Ishikawa (cell line): ENCODE measurements around the gene LIMK1.

ENCODE experiments used
- CEBPB ChIP-seq: IDR thresholded peaks from 2 replicates; pipeline ENCODE4 v1.6.1; 2012
- CREB1 ChIP-seq: IDR thresholded peaks from 2 replicates; pipeline ENCODE4 v1.6.1; 2012; ENCODE audit warnings: low read depth
- EGR1 ChIP-seq: IDR thresholded peaks from 2 replicates; pipeline ENCODE4 v1.6.1; 2012
- EP300 ChIP-seq: IDR thresholded peaks from 2 replicates; pipeline ENCODE4 v1.6.1; 2012; ENCODE audit warnings: borderline replicate concordance
- FOXM1 ChIP-seq: IDR thresholded peaks from 2 replicates; pipeline ENCODE4 v1.6.1; 2012; ENCODE audit warnings: low read depth, borderline replicate concordance
- NFIC ChIP-seq: IDR thresholded peaks from 2 replicates; pipeline ENCODE4 v1.6.1; 2012
- RAD21 ChIP-seq: IDR thresholded peaks from 2 replicates; pipeline ENCODE4 v1.6.1; 2012; ENCODE audit warnings: low read depth
- TAF1 ChIP-seq: IDR thresholded peaks from 2 replicates; pipeline ENCODE4 v1.6.1; 2012; ENCODE audit warnings: low read depth, mild to moderate bottlenecking
- TCF12 ChIP-seq: IDR thresholded peaks from 2 replicates; pipeline ENCODE4 v1.6.1; 2012; ENCODE audit warnings: low read depth
- TEAD4 ChIP-seq: IDR thresholded peaks from 2 replicates; pipeline ENCODE4 v1.6.1; 2012
- YY1 ChIP-seq: IDR thresholded peaks from 2 replicates; pipeline ENCODE4 v1.6.1; 2012; ENCODE audit warnings: low read depth
- ZBTB7A ChIP-seq: IDR thresholded peaks from 2 replicates; pipeline ENCODE4 v1.6.1; 2012; ENCODE audit warnings: low read depth
- TF ChIP-seq, protein P1 (sequence below): IDR thresholded peaks from 2 replicates; pipeline ENCODE4 v1.6.1; 2012
- TF ChIP-seq, protein P2 (sequence below): IDR thresholded peaks from 2 replicates; pipeline ENCODE4 v1.6.1; 2012
- TF ChIP-seq, protein P3 (sequence below): IDR thresholded peaks from 2 replicates; pipeline ENCODE4 v1.6.1; 2012; ENCODE audit warnings: low read depth, mild to moderate bottlenecking

The LIMK1 gene

DNA sequence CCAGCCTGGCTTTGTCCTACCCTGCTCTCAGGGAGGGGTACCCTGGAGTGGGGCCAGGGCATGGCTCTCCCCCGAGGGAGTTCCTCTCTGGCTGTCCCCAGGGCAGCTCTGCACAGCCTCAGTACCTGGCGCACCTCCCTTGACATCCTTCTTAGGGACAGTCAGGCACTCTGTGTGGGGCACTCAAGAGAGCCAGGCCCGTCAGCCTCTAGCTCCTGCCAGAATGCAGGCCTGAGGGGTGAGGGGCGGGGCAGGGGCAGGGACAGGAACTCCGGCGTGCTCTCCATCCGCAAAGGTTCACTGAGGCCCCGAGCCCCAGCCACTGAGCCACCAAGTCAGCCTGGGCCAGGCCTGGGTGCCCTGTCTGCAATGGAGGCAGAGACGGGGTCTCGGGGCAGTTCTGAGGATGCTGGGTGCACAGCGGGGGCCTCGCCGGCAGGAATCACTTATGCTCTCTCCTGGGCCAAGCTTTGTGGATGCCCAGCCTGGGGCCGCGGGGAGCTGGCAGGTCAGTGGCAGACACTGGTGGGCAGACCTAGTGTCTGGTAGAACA, 10.1 kb downstream of the LIMK1 start:
- TF ChIP-seq EGR1 = no peak
- TF ChIP-seq FOXM1 = no peak
- TF ChIP-seq RAD21 = no peak
- no peak for TF ChIP-seq TCF12

DNA sequence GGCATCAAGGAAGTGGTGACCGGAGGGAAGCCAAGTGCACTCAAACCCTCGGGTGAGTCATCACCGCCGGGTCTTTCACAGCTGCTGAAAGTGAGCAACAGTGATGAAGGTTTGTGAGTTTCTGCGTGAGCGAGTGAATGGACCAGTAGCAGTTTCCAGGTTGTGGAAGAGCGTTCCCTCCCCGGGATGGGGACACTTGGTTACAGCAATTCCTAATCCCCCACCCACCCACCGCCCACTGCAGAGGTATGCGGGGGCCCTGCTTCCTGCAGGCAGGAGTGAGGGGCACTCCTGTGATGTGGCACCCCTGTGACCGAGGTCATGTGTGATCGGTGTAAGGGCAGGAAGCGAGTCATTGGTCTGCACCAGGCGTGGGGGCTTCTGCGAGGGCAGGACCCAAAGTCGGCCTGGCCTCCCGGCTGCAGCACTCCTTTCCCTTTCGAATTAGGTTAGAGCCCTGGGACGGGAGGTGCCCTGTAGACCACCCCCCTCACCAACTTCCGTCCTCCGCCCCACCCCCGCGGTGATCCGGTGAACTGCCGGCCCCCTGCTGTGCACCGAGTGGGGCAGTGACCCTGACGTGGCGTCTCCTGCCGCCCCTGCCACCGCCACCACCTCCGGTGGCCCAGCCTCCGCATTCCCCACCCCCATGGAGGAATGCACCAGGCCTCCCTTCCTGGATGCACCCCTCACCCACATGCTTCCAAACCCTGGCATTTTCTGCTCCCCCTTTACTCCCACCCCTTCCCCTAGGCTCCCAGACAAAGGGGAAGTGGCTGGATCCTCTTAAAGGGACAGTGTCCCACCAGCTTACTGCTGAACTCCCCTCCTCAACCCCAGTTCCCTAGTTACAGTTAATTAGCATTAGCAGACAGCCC, 10.9 kb downstream of the LIMK1 start:
- no peak for TF ChIP-seq FOXM1
- TF ChIP-seq CEBPB = no peak
- no peak for TF ChIP-seq NFIC
- TF ChIP-seq EGR1 = no peak
- TF ChIP-seq YY1 = no peak
- no peak for TF ChIP-seq TAF1
- no peak for TF ChIP-seq CREB1
- TF ChIP-seq, protein P1, sequence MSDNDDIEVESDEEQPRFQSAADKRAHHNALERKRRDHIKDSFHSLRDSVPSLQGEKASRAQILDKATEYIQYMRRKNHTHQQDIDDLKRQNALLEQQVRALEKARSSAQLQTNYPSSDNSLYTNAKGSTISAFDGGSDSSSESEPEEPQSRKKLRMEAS = no peak
- no peak for TF ChIP-seq ZBTB7A
- TF ChIP-seq, protein P2, sequence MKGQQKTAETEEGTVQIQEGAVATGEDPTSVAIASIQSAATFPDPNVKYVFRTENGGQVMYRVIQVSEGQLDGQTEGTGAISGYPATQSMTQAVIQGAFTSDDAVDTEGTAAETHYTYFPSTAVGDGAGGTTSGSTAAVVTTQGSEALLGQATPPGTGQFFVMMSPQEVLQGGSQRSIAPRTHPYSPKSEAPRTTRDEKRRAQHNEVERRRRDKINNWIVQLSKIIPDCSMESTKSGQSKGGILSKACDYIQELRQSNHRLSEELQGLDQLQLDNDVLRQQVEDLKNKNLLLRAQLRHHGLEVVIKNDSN = no peak
- TF ChIP-seq, protein P3, sequence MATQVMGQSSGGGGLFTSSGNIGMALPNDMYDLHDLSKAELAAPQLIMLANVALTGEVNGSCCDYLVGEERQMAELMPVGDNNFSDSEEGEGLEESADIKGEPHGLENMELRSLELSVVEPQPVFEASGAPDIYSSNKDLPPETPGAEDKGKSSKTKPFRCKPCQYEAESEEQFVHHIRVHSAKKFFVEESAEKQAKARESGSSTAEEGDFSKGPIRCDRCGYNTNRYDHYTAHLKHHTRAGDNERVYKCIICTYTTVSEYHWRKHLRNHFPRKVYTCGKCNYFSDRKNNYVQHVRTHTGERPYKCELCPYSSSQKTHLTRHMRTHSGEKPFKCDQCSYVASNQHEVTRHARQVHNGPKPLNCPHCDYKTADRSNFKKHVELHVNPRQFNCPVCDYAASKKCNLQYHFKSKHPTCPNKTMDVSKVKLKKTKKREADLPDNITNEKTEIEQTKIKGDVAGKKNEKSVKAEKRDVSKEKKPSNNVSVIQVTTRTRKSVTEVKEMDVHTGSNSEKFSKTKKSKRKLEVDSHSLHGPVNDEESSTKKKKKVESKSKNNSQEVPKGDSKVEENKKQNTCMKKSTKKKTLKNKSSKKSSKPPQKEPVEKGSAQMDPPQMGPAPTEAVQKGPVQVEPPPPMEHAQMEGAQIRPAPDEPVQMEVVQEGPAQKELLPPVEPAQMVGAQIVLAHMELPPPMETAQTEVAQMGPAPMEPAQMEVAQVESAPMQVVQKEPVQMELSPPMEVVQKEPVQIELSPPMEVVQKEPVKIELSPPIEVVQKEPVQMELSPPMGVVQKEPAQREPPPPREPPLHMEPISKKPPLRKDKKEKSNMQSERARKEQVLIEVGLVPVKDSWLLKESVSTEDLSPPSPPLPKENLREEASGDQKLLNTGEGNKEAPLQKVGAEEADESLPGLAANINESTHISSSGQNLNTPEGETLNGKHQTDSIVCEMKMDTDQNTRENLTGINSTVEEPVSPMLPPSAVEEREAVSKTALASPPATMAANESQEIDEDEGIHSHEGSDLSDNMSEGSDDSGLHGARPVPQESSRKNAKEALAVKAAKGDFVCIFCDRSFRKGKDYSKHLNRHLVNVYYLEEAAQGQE = no peak
- no peak for TF ChIP-seq RAD21
- no peak for TF ChIP-seq TCF12
- TF ChIP-seq EP300 = no peak
- TF ChIP-seq TEAD4 = no peak

DNA sequence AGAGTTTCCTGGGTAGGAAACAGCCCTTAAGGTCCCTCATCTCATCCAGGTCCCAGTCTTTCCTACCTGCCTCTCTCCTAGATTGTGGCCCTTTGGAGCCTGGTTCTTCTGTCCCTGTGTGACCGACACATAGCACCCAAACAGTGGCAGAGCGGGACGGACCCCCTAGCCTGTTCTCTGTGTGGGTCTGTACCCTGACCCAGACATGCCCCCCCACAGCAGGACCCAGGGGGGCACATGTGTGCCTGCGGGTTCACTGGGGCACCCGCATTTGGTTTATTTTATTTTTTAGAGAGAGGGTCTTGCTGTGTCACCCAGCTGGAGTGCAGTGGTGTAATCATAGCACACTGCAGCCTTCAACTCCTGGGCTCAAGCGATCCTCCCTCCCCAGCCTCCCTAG, 11.5 kb downstream of the LIMK1 start:
- TF ChIP-seq TCF12 (no peak), YY1 (no peak), EP300 (no peak), TAF1 (no peak), ZBTB7A (no peak), NFIC (no peak), TEAD4 (no peak), FOXM1 (no peak), CEBPB (no peak)
- TF ChIP-seq, protein P3 = no peak

DNA sequence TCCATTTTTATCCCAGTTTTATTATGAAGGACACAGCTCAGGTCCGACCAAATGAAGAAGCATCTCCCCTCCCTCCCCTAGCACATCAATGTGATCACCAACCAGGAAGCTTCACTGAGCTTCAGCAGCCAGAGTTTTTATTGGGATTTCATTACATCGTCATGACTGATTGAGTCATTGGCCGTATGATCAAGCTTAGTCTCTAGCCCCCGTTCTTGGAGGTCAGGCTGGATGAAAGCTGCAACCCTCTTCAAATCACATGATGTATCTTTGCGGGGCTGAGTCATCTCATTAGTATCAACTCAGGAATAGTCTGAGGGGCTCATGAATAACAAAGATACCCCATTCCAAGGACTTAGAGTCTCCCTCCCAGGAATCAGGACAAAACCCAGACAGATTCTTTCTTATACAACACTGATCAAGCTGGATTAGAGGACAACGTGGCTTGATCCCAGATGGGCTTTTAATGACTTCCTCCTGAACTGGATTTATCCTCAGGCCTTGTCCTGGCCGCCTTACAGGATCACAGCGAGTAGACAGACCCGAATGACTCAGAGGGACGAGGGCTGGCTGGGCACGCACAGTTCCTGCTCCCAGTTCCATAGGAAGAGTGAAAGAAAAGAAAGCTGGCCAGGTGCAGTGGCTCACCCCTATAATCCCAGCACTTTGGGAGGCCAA, 14.5 kb downstream of the LIMK1 start:
- no peak for TF ChIP-seq CREB1
- TF ChIP-seq, protein P1 = no peak

DNA sequence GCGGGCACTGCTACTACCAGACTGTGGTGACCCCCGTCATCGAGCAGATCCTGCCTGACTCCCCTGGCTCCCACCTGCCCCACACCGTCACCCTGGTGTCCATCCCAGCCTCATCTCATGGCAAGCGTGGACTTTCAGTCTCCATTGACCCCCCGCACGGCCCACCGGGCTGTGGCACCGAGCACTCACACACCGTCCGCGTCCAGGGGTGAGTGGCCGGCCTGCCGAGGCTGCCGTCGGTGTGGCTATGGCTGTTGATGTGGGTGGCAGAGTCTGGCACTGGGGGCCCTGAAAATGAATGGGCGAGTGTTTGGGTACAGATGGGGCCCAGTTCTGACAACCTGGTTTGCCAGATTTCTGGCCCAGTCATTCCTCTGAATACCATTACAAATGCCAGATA, 15.4 kb downstream of the LIMK1 start:
- TF ChIP-seq CREB1 (no peak), NFIC (no peak), TAF1 (no peak), TCF12 (no peak), YY1 (no peak), ZBTB7A (no peak), EP300 (no peak), CEBPB (no peak), EGR1 (no peak), RAD21 (no peak), FOXM1 (no peak)
- TF ChIP-seq, protein P3 = no peak
- TF ChIP-seq, protein P1 = no peak
- TF ChIP-seq, protein P2 = no peak
